ENCODE data around the gene RASA3.

RASA3 gene

GRCh38 chr13:113958373-113958772 lies 174.1 kb downstream of the RASA3 start:
- no peak for TF ChIP-seq GATA3 (IDR thresholded peaks at IDR 0.05; ENCODE audit: low read depth, low read length)
- no peak for TF ChIP-seq GATA2 (IDR thresholded peaks at IDR 0.05; ENCODE audit: low read depth, low read length)

GRCh38 chr13:113956571-113956970 lies 175.9 kb downstream of the RASA3 start:
- TF ChIP-seq GATA2 (IDR thresholded peaks at IDR 0.05; ENCODE audit: low read depth, low read length) (no peak), GATA3 (IDR thresholded peaks at IDR 0.05; ENCODE audit: low read depth, low read length) (no peak)

- TF ChIP-seq GATA3 (IDR thresholded peaks at IDR 0.05; ENCODE audit: low read depth, low read length), result no peak
- no peak for TF ChIP-seq GATA2 (IDR thresholded peaks at IDR 0.05; ENCODE audit: low read depth, low read length)
These were observed 176.7 kb downstream of the RASA3 start for GRCh38 chr13:113955691-113956090.

- TF ChIP-seq GATA2 (IDR thresholded peaks at IDR 0.05; ENCODE audit: low read depth, low read length), result no peak
These were observed 177.2 kb downstream of the RASA3 start for GRCh38 chr13:113955235-113955634.

GRCh38 chr13:113954046-113954835 lies 178.2 kb downstream of the RASA3 start:
- TF ChIP-seq GATA2 (IDR thresholded peaks at IDR 0.05; ENCODE audit: low read depth, low read length) (no peak), GATA3 (IDR thresholded peaks at IDR 0.05; ENCODE audit: low read depth, low read length) (no peak)

GRCh38 chr13:113953561-113953960 lies 178.9 kb downstream of the RASA3 start:
- TF ChIP-seq GATA2 (IDR thresholded peaks at IDR 0.05; ENCODE audit: low read depth, low read length) (no peak), GATA3 (IDR thresholded peaks at IDR 0.05; ENCODE audit: low read depth, low read length) (no peak)

GRCh38 chr13:113952983-113953520 lies 179.4 kb downstream of the RASA3 start:
- TF ChIP-seq GATA2 (IDR thresholded peaks at IDR 0.05; ENCODE audit: low read depth, low read length), result no peak
- no peak for TF ChIP-seq GATA3 (IDR thresholded peaks at IDR 0.05; ENCODE audit: low read depth, low read length)

GRCh38 chr13:113952151-113952982 lies 180.1 kb downstream of the RASA3 start:
- TF ChIP-seq GATA3 (IDR thresholded peaks at IDR 0.05; ENCODE audit: low read depth, low read length), result no peak
- TF ChIP-seq GATA2 (IDR thresholded peaks at IDR 0.05; ENCODE audit: low read depth, low read length), result no peak

GRCh38 chr13:113951246-113951999 lies 181.0 kb downstream of the RASA3 start:
- no peak for TF ChIP-seq GATA2 (IDR thresholded peaks at IDR 0.05; ENCODE audit: low read depth, low read length)
- no peak for TF ChIP-seq GATA3 (IDR thresholded peaks at IDR 0.05; ENCODE audit: low read depth, low read length)

- TF ChIP-seq GATA2 (IDR thresholded peaks at IDR 0.05; ENCODE audit: low read depth, low read length) (no peak), GATA3 (IDR thresholded peaks at IDR 0.05; ENCODE audit: low read depth, low read length) (no peak)
These were observed 181.8 kb downstream of the RASA3 start for GRCh38 chr13:113950451-113951245.

GRCh38 chr13:113949546-113949945 lies 182.9 kb downstream of the RASA3 start:
- TF ChIP-seq GATA3 (IDR thresholded peaks at IDR 0.05; ENCODE audit: low read depth, low read length), result no peak
- no peak for TF ChIP-seq GATA2 (IDR thresholded peaks at IDR 0.05; ENCODE audit: low read depth, low read length)

- no peak for TF ChIP-seq GATA3 (IDR thresholded peaks at IDR 0.05; ENCODE audit: low read depth, low read length)
- TF ChIP-seq GATA2 (IDR thresholded peaks at IDR 0.05; ENCODE audit: low read depth, low read length), result no peak
These were observed 184.2 kb downstream of the RASA3 start for GRCh38 chr13:113948034-113948742.
